ENCODE results near the gene CROCC2.

CROCC2 gene

GRCh38 chr2:240952496-240953246 is 46.5 kb downstream of the CROCC2 start:
- Histone ChIP-seq H3K36me3 (ENCODE audit: control insufficient read depth in 1 of 2, insufficient read depth in 2 of 2, low read length in 2 of 2) (no peaks in the 10 kb centered on the region), H3K27me3 (ENCODE audit: low read depth, low read length) (no peaks in the 10 kb centered on the region), H3K27ac (ENCODE audit: low read length) (no peak overlapping the region), H3K4me1 (ENCODE audit: control insufficient read depth in 1 of 2, insufficient read depth in 2 of 2, low read length in 2 of 2) (no peaks in the 10 kb centered on the region), H3K9me3 (ENCODE audit: control insufficient read depth in 1 of 2, low read length in 2 of 2) (no peaks in the 10 kb centered on the region), H3K4me3 (ENCODE audit: low read depth in 1 of 2, low read length in 2 of 2) (no peak overlapping the region)

- Histone ChIP-seq H3K36me3 (ENCODE audit: control insufficient read depth in 1 of 2, insufficient read depth in 2 of 2, low read length in 2 of 2) (no peaks in the 10 kb centered on the region), H3K4me1 (ENCODE audit: control insufficient read depth in 1 of 2, insufficient read depth in 2 of 2, low read length in 2 of 2) (no peaks in the 10 kb centered on the region), H3K4me3 (ENCODE audit: low read depth in 1 of 2, low read length in 2 of 2) (no peak overlapping the region), H3K27ac (ENCODE audit: low read length) (no peak overlapping the region), H3K27me3 (ENCODE audit: low read depth, low read length) (no peaks in the 10 kb centered on the region), H3K9me3 (ENCODE audit: control insufficient read depth in 1 of 2, low read length in 2 of 2) (no peaks in the 10 kb centered on the region)
Observed at GRCh38 chr2:240953426-240954410, 47.6 kb downstream of the CROCC2 start.

- no peak overlapping the region for H3K4me3 ChIP-seq (ENCODE audit: low read depth in 1 of 2, low read length in 2 of 2)
- no peaks in the 10 kb centered on the region for H3K36me3 ChIP-seq (ENCODE audit: control insufficient read depth in 1 of 2, insufficient read depth in 2 of 2, low read length in 2 of 2)
- no peak overlapping the region for H3K27ac ChIP-seq (ENCODE audit: low read length)
- H3K27me3 ChIP-seq (ENCODE audit: low read depth, low read length) = no peaks in the 10 kb centered on the region
- no peaks in the 10 kb centered on the region for H3K9me3 ChIP-seq (ENCODE audit: control insufficient read depth in 1 of 2, low read length in 2 of 2)
- H3K4me1 ChIP-seq (ENCODE audit: control insufficient read depth in 1 of 2, insufficient read depth in 2 of 2, low read length in 2 of 2) = no peaks in the 10 kb centered on the region
Observed at GRCh38 chr2:240954436-240955305, 48.5 kb downstream of the CROCC2 start.

GRCh38 chr2:240955306-240956170 is 49.4 kb downstream of the CROCC2 start:
- Histone ChIP-seq H3K36me3 (ENCODE audit: control insufficient read depth in 1 of 2, insufficient read depth in 2 of 2, low read length in 2 of 2) (no peaks in the 10 kb centered on the region), H3K9me3 (ENCODE audit: control insufficient read depth in 1 of 2, low read length in 2 of 2) (no peaks in the 10 kb centered on the region), H3K27me3 (ENCODE audit: low read depth, low read length) (no peaks in the 10 kb centered on the region), H3K4me3 (ENCODE audit: low read depth in 1 of 2, low read length in 2 of 2) (no peak overlapping the region), H3K4me1 (ENCODE audit: control insufficient read depth in 1 of 2, insufficient read depth in 2 of 2, low read length in 2 of 2) (peaks cover 0 to 5% of the 10 kb centered on the region in 2 donors), H3K27ac (ENCODE audit: low read length) (no peak overlapping the region)

GRCh38 chr2:240956171-240956934 is 50.2 kb downstream of the CROCC2 start:
- Histone ChIP-seq H3K4me3 (ENCODE audit: low read depth in 1 of 2, low read length in 2 of 2) (no peak overlapping the region), H3K27ac (ENCODE audit: low read length) (no peak overlapping the region), H3K27me3 (ENCODE audit: low read depth, low read length) (no peaks in the 10 kb centered on the region)

GRCh38 chr2:240956935-240957655 is 51.0 kb downstream of the CROCC2 start:
- H3K27me3 ChIP-seq (ENCODE audit: low read depth, low read length) = no peaks in the 10 kb centered on the region
- H3K4me3 ChIP-seq (ENCODE audit: low read depth in 1 of 2, low read length in 2 of 2) = no peak overlapping the region
- H3K4me1 ChIP-seq (ENCODE audit: control insufficient read depth in 1 of 2, insufficient read depth in 2 of 2, low read length in 2 of 2) = peaks cover 0 to 11% of the 10 kb centered on the region in 2 donors
- no peaks in the 10 kb centered on the region for H3K36me3 ChIP-seq (ENCODE audit: control insufficient read depth in 1 of 2, insufficient read depth in 2 of 2, low read length in 2 of 2)
- H3K27ac ChIP-seq (ENCODE audit: low read length) = no peak overlapping the region
- no peaks in the 10 kb centered on the region for H3K9me3 ChIP-seq (ENCODE audit: control insufficient read depth in 1 of 2, low read length in 2 of 2)

More at GRCh38 chr2:240956171-240956934, 50.2 kb downstream of the CROCC2 start:
- Histone ChIP-seq H3K9me3 (ENCODE audit: control insufficient read depth in 1 of 2, low read length in 2 of 2) (no peaks in the 10 kb centered on the region), H3K36me3 (ENCODE audit: control insufficient read depth in 1 of 2, insufficient read depth in 2 of 2, low read length in 2 of 2) (no peaks in the 10 kb centered on the region), H3K4me1 (ENCODE audit: control insufficient read depth in 1 of 2, insufficient read depth in 2 of 2, low read length in 2 of 2) (peaks cover 0 to 11% of the 10 kb centered on the region in 2 donors)

GRCh38 chr2:240957656-240958365 is 51.7 kb downstream of the CROCC2 start:
- Histone ChIP-seq H3K4me1 (ENCODE audit: control insufficient read depth in 1 of 2, insufficient read depth in 2 of 2, low read length in 2 of 2) (peaks cover 0 to 11% of the 10 kb centered on the region in 2 donors), H3K36me3 (ENCODE audit: control insufficient read depth in 1 of 2, insufficient read depth in 2 of 2, low read length in 2 of 2) (no peaks in the 10 kb centered on the region), H3K9me3 (ENCODE audit: control insufficient read depth in 1 of 2, low read length in 2 of 2) (no peaks in the 10 kb centered on the region), H3K27ac (ENCODE audit: low read length) (no peak overlapping the region), H3K4me3 (ENCODE audit: low read depth in 1 of 2, low read length in 2 of 2) (no peak overlapping the region), H3K27me3 (ENCODE audit: low read depth, low read length) (no peaks in the 10 kb centered on the region)

- Histone ChIP-seq H3K36me3 (ENCODE audit: control insufficient read depth in 1 of 2, insufficient read depth in 2 of 2, low read length in 2 of 2) (no peaks in the 10 kb centered on the region), H3K4me1 (ENCODE audit: control insufficient read depth in 1 of 2, insufficient read depth in 2 of 2, low read length in 2 of 2) (peaks cover 0 to 11% of the 10 kb centered on the region in 2 donors), H3K27me3 (ENCODE audit: low read depth, low read length) (no peaks in the 10 kb centered on the region)
Observed at GRCh38 chr2:240958366-240959213, 52.5 kb downstream of the CROCC2 start.

More at GRCh38 chr2:240958366-240959213, 52.5 kb downstream of the CROCC2 start:
- H3K27ac ChIP-seq (ENCODE audit: low read length) = no peak overlapping the region
- no peak overlapping the region for H3K4me3 ChIP-seq (ENCODE audit: low read depth in 1 of 2, low read length in 2 of 2)
- no peaks in the 10 kb centered on the region for H3K9me3 ChIP-seq (ENCODE audit: control insufficient read depth in 1 of 2, low read length in 2 of 2)
